Neuronal stem cell (in vitro differentiated cells): ENCODE measurements around the gene BLOC1S6.

Experiments
- DNase-seq: peaks from one replicate; pipeline ENCODE4 v3.0.0-alpha.2; 2013; ENCODE audit warnings: low spot score
- H2AFZ ChIP-seq: one replicate; pipeline ENCODE4 v1.6.1; 2013; ENCODE audit warnings: mild to moderate bottlenecking, low read length, inconsistent platforms
- H2AK5ac ChIP-seq: 2 replicates; pipeline ENCODE4 v1.6.1; 2013; ENCODE audit warnings: low read depth, mild to moderate bottlenecking, inconsistent platforms, low read length, moderate library complexity, mixed read lengths
- H2BK120ac ChIP-seq: 2 replicates; pipeline ENCODE4 v1.6.1; 2013; ENCODE audit warnings: low read depth, mild to moderate bottlenecking, inconsistent platforms, low read length, moderate library complexity, mixed read lengths
- H2BK12ac ChIP-seq: one replicate; pipeline ENCODE4 v1.6.1; 2013; ENCODE audit warnings: low read length, inconsistent platforms
- H2BK15ac ChIP-seq: 2 replicates; pipeline ENCODE4 v1.6.1; 2013; ENCODE audit warnings: mild to moderate bottlenecking, low read length, inconsistent platforms, mixed read lengths
- H2BK5ac ChIP-seq: one replicate; pipeline ENCODE4 v1.6.1; 2013; ENCODE audit warnings: inconsistent platforms, mild to moderate bottlenecking, low read length, moderate library complexity
- H3K14ac ChIP-seq: one replicate; pipeline ENCODE4 v1.6.1; 2013; ENCODE audit warnings: low read length, inconsistent platforms
- H3K18ac ChIP-seq: 2 replicates; pipeline ENCODE4 v1.6.1; 2013; ENCODE audit warnings: low read length, inconsistent platforms
- H3K23ac ChIP-seq: 2 replicates; pipeline ENCODE4 v1.6.1; 2013; ENCODE audit warnings: low read depth, mild to moderate bottlenecking, mixed read lengths, low read length, inconsistent platforms; ENCODE audit not compliant: poor library complexity
- H3K27ac ChIP-seq: replicated peaks from 3 replicates; pipeline ENCODE4 v1.5.1; 2013; ENCODE audit warnings: low read length, inconsistent platforms
- H3K27me3 ChIP-seq, 3 experiments: 2 replicates each; pipeline ENCODE4 v1.6.1; 2013; ENCODE audit warnings: low read length in 3 of 3, mild to moderate bottlenecking in 2 of 3, inconsistent platforms in 1 of 3, low read depth in 1 of 3, mixed read lengths in 1 of 3, moderate library complexity in 1 of 3; ENCODE audit not compliant: control insufficient read depth in 3 of 3, insufficient read depth in 3 of 3
- H3K36me3 ChIP-seq, 2 donors: replicated peaks in 1 of 2; 2 replicates each; pipeline ENCODE4 v1.6.1; 2013; ENCODE audit warnings: low read length in 2 of 2; ENCODE audit not compliant: control insufficient read depth in 2 of 2, insufficient read depth in 2 of 2
- H3K4ac ChIP-seq: 2 replicates; pipeline ENCODE4 v1.6.1; 2013; ENCODE audit warnings: inconsistent platforms, mild to moderate bottlenecking, low read length, moderate library complexity
- H3K4me1 ChIP-seq, 2 donors: 1 replicate in 1 of 2; 2 replicates in 1 of 2; pipeline ENCODE4 v1.6.1; 2013; ENCODE audit warnings: low read length in 2 of 2, low read depth in 1 of 2; ENCODE audit not compliant: control insufficient read depth in 2 of 2, insufficient read depth in 1 of 2
- H3K4me2 ChIP-seq: one replicate; pipeline ENCODE4 v1.6.1; 2013; ENCODE audit warnings: mild to moderate bottlenecking, low read length, inconsistent platforms; ENCODE audit not compliant: insufficient read depth, poor library complexity, severe bottlenecking
- H3K4me3 ChIP-seq, 2 donors: 2 replicates each; pipeline ENCODE4 v1.5.1; 2013; ENCODE audit warnings: low read length in 2 of 2, mild to moderate bottlenecking in 2 of 2, inconsistent platforms in 1 of 2, moderate library complexity in 1 of 2
- H3K79me1 ChIP-seq: one replicate; pipeline ENCODE4 v1.6.1; 2013; ENCODE audit warnings: low read depth, mild to moderate bottlenecking, inconsistent platforms, low read length, moderate library complexity
- H3K9ac ChIP-seq: one replicate; pipeline ENCODE4 v1.6.1; 2013; ENCODE audit warnings: mild to moderate bottlenecking, low read depth, low read length, inconsistent platforms; ENCODE audit not compliant: poor library complexity
- H3K9me3 ChIP-seq, 2 donors: replicated peaks in 1 of 2; 2 replicates each; pipeline versions ENCODE3 to v1.6.1; 2013; ENCODE audit warnings: low read length in 2 of 2, mild to moderate bottlenecking in 2 of 2, inconsistent platforms in 1 of 2, low read depth in 1 of 2, mixed read lengths in 1 of 2, moderate library complexity in 1 of 2; ENCODE audit not compliant: control insufficient read depth in 2 of 2, insufficient read depth in 1 of 2
- H4K8ac ChIP-seq: one replicate; pipeline ENCODE4 v1.6.1; 2013; ENCODE audit warnings: low read depth, mild to moderate bottlenecking, inconsistent platforms, low read length, moderate library complexity
- H4K91ac ChIP-seq: one replicate; pipeline ENCODE4 v1.6.1; 2013; ENCODE audit warnings: low read length, low read depth, mild to moderate bottlenecking, inconsistent platforms; ENCODE audit not compliant: poor library complexity
- WGBS, 2 donors: extraction: QIAGEN DNeasy Blood & Tissue Kit; methylation state at CpG; one replicate each; pipeline ENCODE4 v1.1.7; 2013; ENCODE audit warnings: missing lambda C conversion rate in 2 of 2, mixed read lengths in 1 of 2; ENCODE audit not compliant: insufficient read length in 2 of 2, insufficient replicate concordance in 1 of 2; ENCODE audit errors: extremely low coverage in 2 of 2; 5-methylcytosine and 5-hydroxymethylcytosine counted together

Gene BLOC1S6

DNA sequence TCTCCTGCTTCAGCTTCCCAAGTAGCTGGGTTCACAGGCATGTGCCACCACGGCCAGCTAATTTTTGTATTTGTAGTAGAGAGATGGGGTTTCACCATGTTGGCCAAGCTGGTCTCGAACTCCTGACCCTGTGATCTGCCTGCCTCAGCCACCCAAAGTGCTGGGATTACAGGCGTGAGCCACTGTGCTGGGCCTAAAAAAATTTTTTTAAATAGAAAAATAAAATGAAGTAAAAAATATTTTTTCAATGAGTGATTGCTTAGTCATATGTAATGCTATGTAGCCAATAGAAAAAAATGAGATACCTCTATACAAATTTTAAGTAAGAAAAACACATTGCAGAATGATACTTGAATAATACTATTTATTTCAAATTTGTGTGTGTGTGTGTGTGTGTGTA lies 36.7 kb upstream of the BLOC1S6 start:
- no peak overlapping the region for H3K27ac ChIP-seq
- H3K27me3 ChIP-seq: peaks cover 0 to 9% (median 0%) of the 10 kb centered on the region in 3 experiments
- H2BK12ac ChIP-seq: no peak overlapping the region
- H3K23ac ChIP-seq: no peak overlapping the region
- H2BK120ac ChIP-seq: no peak overlapping the region
- no peaks in the 10 kb centered on the region for H3K9me3 ChIP-seq
- no peak overlapping the region for H3K14ac ChIP-seq
- H3K4me3 ChIP-seq: no peak overlapping the region
- no peak overlapping the region for H3K4me2 ChIP-seq
- no peaks in the 10 kb centered on the region for H3K36me3 ChIP-seq
- DNase-seq: no peak
- no peaks in the 10 kb centered on the region for H3K4me1 ChIP-seq
- no peak overlapping the region for H2AK5ac ChIP-seq
- no peaks in the 10 kb centered on the region for H3K79me1 ChIP-seq
- H4K8ac ChIP-seq: no peak overlapping the region
- H3K9ac ChIP-seq: no peak overlapping the region
- H2BK5ac ChIP-seq: no peak overlapping the region
- no peak overlapping the region for H2BK15ac ChIP-seq
- no CpG with 5 or more reads among the region's 3 CpGs for WGBS, 2 donors
- no peak overlapping the region for H4K91ac ChIP-seq
- no peak overlapping the region for H3K18ac ChIP-seq
- no peak overlapping the region for H2AFZ ChIP-seq
- H3K4ac ChIP-seq: no peak overlapping the region

DNA sequence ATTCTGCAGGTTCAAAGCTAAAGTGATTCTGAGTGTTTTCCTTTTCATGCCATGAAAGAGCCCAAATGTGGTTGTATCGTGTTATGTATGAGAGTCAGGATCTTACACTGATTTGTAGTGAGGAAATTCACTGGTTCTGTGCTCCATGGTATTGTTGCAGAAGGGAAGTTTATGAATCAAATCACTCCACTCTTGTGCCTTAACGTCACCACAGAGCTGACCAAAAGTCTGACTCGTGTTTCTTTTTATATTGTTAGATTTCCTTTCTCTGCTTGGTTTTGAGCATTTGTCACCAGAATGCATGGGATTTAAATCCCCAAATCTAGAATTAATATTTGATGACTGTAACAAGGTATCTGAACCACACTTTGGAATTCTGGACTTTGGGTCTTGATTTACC lies 35.5 kb upstream of the BLOC1S6 start:
- Histone ChIP-seq H2BK15ac (no peak overlapping the region), H2BK12ac (no peak overlapping the region), H3K27ac (no peak overlapping the region), H3K9me3 (no peaks in the 10 kb centered on the region), H4K91ac (no peak overlapping the region), H3K4me2 (no peak overlapping the region), H3K79me1 (no peaks in the 10 kb centered on the region), H3K9ac (no peak overlapping the region), H2AFZ (no peak overlapping the region), H2BK120ac (no peak overlapping the region), H2BK5ac (no peak overlapping the region), H3K4me3 (no peak overlapping the region), H4K8ac (no peak overlapping the region), H3K4ac (no peak overlapping the region), H3K27me3 (peaks cover 0 to 9% (median 1%) of the 10 kb centered on the region in 3 experiments), H3K14ac (no peak overlapping the region), H3K4me1 (no peaks in the 10 kb centered on the region), H2AK5ac (no peak overlapping the region), H3K23ac (no peak overlapping the region), H3K36me3 (no peaks in the 10 kb centered on the region), H3K18ac (no peak overlapping the region)
- no CpG with 5 or more reads among the region's 3 CpGs for WGBS, 2 donors
- DNase-seq: no peak

DNA sequence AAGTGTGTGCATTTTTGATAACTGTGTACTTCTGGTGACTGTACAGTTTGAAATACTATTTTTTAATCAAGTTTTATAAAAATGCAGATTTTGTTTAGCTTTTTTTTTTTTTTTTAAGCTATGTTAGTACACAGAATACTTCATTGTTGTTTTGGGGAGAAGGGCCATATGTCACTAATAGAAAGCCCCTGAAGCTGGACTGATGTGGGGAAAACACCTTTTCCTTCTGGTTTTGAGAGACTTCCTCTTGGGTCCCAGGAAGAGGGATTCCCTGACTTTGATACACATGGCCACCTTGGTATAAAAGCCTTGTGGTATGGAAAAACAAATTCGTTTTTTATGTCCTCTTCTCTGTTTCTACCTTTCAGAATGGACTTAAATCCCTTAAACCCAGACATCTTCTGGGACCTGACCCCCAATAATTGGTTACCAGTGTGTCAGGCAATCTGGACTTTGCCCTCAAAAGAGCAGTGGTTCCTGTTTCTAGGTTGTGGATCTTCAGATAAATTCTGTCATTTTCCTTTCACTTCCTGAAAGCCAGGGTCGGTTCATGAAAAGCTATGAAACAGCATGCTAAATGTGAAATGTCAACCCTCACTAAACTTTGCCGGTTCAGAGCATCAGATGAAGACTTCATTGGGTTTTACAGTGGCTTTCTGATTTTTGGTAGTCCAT lies 31.1 kb upstream of the BLOC1S6 start:
- Histone ChIP-seq H3K14ac (no peak overlapping the region), H2BK120ac (no peak overlapping the region), H2BK5ac (no peak overlapping the region), H3K4me2 (no peak overlapping the region), H3K9ac (no peak overlapping the region), H3K27me3 (peaks cover 0 to 12% (median 1%) of the 10 kb centered on the region in 3 experiments), H3K36me3 (no peaks in the 10 kb centered on the region), H4K8ac (no peak overlapping the region), H3K9me3 (no peaks in the 10 kb centered on the region), H3K27ac (no peak overlapping the region), H2BK12ac (no peak overlapping the region), H3K79me1 (no peaks in the 10 kb centered on the region), H3K4ac (no peak overlapping the region), H3K18ac (no peak overlapping the region), H3K4me3 (no peak overlapping the region), H2AK5ac (no peak overlapping the region), H2BK15ac (no peak overlapping the region), H3K23ac (no peak overlapping the region), H4K91ac (no peak overlapping the region), H2AFZ (no peak overlapping the region), H3K4me1 (no peaks in the 10 kb centered on the region)
- WGBS, 2 donors: no CpG with 5 or more reads among the region's 3 CpGs
- DNase-seq: no peak

DNA sequence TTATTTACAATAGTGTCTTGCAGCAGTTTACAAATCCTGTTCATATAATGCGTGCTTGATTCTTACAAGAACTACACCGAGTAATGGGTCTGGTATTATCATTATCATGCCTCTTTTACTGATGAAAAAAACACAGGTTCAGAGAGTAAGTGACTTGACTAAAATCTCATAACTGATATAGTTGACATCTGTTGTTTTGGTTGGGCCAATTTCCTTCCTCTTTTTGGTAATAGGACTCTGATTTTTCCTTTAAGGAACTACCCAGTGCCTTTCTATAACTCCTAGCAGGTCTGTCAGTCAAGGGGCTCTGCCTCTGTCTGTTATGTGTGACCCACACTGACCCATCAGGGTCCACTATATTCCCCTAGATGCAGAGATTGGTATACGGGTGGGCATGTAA lies 14.6 kb upstream of the BLOC1S6 start:
- Histone ChIP-seq H2BK15ac (no peak overlapping the region), H3K4me1 (no peaks in the 10 kb centered on the region), H3K27ac (no peak overlapping the region), H2BK120ac (no peak overlapping the region), H3K14ac (no peak overlapping the region), H4K91ac (no peak overlapping the region), H2AK5ac (no peak overlapping the region), H2BK12ac (no peak overlapping the region), H3K18ac (no peak overlapping the region), H3K27me3 (no peaks in the 10 kb centered on the region), H3K9me3 (peaks cover 0 to 6% of the 10 kb centered on the region in 2 donors), H3K36me3 (no peaks in the 10 kb centered on the region), H4K8ac (no peak overlapping the region), H3K4me3 (no peak overlapping the region), H2BK5ac (no peak overlapping the region), H2AFZ (no peak overlapping the region), H3K9ac (no peak overlapping the region), H3K23ac (no peak overlapping the region), H3K4ac (no peak overlapping the region), H3K79me1 (no peaks in the 10 kb centered on the region), H3K4me2 (no peak overlapping the region)
- DNase-seq: no peak
- WGBS, 2 donors: no CpG with 5 or more reads among the region's 3 CpGs
